CD4-positive, alpha-beta T cell treated with Interleukin-17A for 1 hour (primary cell): ENCODE results near the gene CABLES2.
"Not testable (repeated sequence)": the region's sequence is repeated elsewhere in the genome, so short reads cannot be mapped to it uniquely, and the experiment has no call there.

Experiments
- DNase-seq: peaks from one replicate; pipeline ENCODE4 v3.0.0-alpha.2; 2020

CABLES2 gene

DNA sequence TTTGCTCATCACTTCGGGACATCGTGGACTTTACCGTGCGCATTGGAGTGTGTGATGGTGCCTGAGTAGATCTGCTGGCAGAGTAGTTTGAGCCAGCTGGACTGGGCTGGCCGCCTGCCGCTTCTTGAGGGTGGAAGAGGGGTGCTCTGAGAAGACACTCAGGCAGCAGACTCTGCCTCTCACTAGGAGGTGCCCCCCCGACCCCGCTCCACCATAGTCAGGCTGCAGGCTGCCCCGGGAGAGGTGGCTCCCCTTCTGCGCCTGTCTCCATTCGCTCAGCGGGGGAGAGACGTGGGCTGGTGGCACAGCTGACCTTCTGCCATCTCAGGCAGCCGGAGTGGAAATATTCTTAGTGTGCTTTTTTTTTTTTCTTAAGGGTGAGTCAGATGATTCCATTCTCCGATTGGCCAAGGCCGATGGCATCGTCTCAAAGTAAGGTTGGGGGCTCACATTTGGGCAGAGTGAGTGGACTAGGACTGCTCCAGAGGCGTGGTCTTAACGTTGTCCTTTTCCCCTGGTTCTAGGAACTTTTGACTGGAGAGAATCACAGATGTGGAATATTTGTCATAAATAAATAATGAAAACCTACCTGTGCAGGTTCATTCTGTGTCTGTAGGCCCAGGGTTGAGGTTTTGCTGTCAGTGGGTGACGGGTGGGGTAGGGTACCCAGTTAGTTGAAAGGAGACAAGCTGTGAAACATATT is 19.0 kb downstream of the CABLES2 start:
- no peak for DNase-seq

DNA sequence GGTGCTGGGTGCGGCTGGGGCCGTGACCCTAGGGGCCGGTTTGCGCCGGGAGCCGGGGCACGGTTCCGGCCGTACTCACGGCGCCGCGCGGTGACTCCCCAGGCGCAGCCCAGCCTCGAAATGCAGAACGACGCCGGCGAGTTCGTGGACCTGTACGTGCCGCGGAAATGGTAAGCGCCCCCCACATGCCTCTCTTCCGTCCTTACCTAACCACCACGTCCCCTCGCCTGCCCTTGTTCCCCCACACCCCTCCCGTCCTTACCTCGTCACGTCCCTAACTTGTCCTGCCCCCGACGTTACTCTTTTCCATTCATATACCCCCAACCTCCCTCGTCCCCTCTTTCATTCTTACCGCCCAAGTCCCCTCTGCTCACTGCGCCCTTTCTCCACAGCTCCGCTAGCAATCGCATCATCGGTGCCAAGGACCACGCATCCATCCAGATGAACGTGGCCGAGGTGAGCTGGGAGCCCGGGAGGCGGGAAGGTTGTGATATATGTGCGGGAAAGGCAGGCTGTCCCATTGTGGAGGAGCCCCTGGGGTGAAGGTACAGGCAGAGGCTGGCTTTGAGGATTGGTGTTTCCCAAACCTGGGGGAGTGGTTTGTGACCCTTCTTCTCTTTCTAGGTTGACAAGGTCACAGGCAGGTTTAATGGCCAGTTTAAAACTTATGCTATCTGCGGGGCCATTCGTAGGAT is 19.7 kb downstream of the CABLES2 start:
- DNase-seq: no peak

DNA sequence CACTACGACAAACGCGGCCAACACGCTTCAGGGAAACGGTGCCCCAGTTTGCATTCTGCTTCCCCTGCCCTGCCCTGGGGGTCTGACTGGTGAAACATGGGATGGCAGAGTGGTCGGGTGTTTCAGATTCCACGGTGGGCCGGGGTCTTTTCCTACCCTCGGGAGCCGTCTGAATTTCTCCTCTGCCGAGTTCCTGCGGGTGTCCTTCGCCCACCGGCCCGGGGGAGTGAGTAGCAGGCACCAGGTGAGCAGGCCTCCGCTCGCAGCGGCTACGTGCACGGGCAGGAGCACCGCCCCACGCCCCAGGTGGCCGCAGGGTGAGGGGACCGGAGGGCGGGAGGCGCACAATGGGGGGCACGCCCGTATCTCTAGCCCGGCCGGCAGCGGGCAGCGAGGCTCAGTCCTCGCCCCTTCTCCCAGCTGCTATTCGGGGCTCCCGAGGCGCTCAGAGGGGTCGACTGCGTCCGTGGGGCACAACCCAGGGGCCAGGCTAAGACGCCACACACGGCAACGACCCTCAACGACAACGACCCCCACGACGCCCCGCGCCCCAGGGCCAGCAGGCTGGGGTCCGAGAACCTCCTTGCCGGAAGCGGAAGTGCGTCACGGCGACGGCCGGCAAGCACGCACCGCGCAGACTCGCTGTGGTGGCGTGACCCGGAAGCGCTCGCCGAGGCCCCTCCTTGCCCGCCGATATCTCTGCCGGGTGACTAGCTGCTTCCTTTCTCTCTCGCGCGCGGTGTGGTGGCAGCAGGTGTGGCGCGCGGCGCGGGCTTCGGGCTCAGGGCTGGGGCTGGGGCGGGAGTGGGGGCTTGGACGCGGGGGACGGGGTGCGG is 20.5 kb downstream of the CABLES2 start, which contains the start of gene RPS21:
Gene RPS21 (plus strand): TSS at position 721 of the 836 bp plus-strand sequence. CDS start 236 bp downstream, outside the sequence.
- DNase-seq: peak; percentile 94

DNA sequence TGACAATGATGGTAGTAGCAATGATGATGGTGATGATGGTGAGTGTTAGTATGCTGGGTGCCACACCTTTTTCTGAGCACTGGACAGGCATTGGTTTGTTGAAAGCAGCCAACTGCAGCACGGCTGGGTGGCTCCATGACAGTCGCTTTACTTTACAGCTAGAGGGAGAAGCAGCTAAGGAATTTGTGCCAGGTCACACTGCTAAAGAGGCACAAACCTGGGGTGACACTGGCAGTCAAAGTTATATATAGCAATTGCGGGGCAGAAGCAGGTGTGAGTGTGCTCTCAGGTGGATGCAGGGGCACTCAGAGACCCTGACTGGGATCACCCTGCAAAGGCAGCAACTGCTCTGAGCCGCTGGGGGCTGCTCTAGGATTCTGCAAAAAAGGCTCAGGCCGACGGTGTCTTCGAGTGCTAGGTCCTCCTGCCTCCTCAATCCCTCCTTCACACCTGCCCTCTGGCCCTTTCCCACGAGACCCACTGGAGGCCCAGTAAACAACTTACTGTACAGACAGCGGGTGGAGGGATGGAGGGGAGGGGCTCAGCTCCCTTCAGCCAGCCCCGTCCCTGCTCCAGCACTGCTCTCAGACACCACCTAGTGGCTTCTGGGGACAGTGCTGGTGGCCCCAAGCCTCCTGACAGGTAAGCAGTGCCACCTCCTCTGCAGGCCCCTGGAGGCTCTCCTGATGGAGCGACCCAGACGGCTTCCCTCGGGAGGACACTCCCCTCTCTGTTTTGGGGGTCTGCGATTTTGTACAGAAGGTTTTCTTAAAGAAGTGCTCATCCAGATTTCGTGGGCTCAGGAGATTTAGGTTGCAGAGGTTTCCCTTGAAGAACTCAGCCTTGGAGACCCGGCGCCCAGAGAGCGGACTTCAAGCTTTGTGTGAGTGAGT is 24.5 kb downstream of the CABLES2 start:
- peak; percentile 85 for DNase-seq

DNA sequence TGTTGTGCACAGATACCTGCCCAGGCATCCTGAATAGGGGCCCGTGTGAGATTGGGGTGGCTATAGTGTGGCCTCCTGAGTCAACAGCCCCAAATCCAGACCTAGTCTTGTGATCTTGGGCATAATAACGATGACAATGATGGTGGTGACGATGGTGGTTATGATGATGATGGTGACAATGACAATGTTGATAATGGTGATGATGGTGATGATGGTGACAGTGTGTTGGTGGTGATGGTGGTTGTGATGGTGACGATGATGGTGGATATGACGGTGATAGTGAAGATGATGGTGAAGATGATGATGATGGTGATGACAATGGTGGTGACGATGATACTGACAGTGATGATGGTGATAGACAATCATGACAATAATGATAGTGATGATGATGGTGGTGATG is 25.2 kb downstream of the CABLES2 start:
- DNase-seq: no peak

DNA sequence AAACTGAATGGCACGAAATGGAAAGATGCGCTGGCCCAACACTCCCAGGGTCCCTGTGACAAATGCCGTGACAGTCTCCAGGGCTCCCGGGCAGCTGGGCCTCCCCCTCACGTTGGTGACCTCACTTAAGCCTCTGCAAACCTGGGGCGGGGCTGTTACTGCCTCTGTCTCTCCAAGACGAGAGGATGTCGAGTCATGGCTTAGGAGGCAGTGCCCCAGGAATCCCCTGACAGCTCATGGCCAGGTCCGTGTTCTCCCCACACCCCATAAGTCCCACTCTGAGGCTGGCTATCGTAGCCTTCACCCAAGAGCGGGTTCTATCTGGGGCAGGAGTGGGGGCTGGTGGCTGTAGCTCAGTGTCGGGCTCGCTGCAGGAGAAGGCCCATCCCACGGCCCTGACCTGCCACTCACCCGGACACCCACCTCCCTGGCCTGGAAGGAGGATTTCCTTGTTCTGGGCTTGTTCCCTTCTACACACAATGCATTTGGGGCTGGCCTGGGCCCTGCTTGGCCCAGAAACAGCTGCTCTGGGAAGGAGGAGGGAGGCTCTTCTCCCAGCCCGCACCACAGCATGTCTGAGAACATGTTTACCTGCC is 25.8 kb downstream of the CABLES2 start:
- DNase-seq: no peak

DNA sequence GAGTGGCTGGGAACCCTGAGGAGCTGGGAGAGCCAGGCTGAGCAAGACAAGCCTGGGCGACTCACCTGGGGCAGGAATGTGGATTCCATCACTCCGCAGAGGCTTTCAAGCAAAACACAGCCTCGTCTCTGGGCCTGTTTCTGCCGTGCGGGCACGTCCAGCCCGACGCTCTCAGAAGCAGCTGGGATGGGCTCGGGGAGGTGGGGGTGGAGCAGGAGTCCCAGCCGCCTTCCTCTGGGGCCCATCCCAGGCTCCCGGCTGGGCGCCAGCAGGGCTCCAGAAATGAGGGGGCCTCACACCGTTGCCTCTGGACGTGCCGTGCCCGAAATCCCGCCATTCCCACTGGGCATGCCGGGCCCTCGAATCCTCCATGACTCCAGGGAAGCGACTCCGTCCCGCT is 28.9 kb downstream of the CABLES2 start:
- no peak for DNase-seq

DNA sequence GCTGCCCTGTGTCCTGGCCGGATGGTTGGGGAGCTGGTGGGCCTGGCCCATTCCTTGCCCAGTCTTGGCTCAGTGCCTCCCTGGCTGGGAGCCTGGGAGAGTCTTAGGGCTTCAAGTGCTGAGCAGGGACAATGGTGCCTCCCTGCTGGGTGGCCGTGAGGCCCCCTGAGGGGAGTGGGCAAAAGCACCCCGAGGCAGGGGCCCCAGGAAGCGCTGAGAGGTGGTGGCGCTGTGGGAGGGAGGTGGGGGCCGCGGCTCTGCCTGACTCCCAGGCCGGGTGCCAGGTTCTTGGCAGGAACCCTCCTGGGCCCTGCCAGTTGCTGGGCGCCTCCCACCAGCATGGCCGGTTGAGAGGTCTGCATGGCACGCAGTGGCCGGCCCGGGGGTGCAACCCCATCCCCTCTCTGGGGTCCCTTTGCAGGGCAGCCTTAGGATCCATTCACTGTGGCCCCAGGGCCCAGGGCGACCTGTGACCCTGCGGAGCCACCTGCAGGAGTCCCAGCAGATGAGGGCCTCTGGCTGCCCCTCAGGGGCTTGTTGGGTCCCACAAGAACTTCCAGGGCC is 29.4 kb downstream of the CABLES2 start:
- DNase-seq: no peak

DNA sequence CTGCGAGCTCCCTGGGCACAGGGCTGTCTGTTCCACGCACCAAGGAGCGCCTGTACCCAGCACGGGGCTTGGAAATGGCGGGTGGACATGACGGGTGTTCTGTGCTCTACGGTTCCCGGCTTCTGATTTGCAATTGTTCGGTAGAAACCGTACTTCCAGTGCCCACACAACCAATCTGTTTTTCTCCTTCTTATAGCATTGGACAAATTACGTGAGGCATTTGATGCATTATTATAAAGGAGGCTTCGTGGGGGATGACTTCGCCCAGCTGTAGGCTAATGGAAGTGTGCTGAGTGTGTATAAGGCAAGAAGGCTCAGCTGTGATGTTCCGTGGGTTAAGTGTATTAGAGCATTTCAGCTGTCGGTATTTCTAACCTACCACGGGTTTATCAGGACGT is 30.0 kb downstream of the CABLES2 start:
- no peak for DNase-seq

DNA sequence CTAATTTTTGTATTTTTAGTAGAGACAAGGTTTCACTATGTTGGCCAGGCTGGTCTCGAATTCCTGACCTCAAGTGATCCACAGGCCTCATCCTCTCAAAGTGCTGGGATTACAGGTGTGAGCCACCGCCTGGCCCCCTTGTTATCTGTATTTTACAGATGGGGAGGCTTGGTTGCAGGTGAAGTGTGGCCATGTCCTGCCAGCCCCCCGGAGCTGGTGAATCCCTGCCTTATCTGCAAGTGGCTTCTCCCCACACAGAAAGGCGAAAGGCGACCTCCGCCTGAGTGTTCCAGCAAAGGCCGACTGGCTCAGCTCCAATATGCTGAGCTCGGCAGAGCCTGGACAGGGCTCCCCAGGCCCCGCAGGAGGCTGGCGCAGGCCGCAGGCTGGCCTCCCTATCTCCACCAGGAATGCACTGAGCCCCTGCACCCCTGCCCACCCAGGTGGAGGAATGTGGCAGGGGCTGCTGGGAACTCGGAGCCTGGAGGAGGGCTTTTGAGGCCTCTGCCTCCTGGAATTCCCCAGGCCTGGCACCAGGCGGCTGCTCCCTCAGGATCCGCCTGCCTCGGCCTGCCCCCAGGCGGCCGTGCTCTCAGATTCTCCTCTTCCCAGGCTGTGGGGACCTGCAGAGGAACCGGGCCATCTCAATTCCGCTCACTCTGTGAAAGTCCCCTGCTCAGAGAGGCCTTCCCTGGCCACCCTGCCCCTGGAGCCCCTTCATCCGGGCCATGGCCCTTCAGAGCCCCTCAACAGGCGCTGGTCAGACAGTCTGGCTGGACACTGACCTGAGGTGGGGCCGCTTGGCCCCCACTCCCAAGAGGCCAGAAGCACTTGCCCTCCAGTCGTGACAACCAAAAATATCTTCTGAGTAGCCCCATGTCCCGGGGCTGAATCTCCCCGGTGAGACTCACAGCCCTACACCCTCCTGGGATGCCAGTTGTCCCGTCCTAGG is 30.7 kb downstream of the CABLES2 start:
- no peak for DNase-seq

DNA sequence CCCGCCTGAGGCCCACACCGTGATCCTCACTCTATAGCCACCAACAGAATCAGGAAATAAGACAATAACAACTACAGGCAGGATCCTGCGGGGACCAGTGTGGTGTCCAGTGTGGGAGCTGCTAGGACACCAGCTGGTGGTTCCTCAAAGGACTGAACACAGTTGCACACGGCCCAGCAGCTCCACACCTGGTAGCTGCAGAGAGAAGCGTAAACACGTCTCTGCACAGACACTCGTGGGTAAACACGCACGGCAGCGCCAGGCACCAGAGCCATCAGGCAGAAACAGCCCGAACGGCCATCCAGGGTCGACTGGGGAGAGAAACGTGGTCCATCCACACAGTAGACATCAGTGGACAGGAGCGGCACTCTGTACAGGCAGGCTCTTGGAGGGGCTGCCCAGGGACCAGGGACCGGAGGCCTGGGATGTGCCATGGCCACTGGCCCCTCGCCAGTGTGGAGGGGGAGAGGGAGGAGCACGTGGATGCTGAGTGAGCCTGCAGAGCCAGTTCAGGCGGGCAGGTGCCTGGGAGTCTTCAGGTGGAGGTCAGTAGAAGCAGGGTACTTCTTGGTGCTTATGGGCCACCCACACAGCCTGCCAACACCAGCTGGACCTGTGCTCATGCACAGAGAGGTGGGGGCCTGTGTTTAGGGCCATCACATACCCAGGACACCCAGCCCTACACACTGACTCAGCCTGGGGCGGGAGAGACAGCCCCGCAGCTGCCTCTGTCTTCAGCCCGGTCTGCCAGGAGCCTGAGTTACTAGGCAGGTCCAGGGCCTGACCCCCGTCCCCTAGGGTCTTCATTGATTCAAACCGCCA is 32.5 kb downstream of the CABLES2 start:
- DNase-seq: no peak

DNA sequence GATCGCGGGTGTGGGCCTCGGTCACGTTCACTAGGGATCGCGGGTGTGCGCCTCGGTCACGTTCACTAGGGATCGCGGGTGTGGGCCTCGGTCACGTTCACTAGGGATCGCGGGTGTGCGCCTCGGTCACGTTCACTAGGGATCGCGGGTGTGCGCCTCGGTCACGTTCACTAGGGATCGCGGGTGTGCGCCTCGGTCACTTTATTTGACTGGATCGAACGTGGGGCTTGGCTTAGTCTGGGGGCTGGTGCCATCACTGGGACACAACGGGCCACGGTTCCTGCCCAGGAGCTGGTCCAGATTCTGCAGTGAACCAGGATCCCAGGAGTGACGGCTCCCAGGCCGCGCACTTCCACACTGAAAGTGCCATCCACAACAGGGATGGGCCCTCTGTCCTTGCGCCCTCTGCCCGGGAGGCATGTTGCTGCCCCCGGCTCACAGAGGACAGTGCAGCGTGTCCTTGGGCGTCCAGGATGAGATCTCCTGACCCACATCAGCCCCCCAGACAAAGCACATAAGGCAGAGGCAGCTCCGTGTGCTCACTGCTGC is 33.4 kb downstream of the CABLES2 start:
- DNase-seq: not testable (repeated sequence)

DNA sequence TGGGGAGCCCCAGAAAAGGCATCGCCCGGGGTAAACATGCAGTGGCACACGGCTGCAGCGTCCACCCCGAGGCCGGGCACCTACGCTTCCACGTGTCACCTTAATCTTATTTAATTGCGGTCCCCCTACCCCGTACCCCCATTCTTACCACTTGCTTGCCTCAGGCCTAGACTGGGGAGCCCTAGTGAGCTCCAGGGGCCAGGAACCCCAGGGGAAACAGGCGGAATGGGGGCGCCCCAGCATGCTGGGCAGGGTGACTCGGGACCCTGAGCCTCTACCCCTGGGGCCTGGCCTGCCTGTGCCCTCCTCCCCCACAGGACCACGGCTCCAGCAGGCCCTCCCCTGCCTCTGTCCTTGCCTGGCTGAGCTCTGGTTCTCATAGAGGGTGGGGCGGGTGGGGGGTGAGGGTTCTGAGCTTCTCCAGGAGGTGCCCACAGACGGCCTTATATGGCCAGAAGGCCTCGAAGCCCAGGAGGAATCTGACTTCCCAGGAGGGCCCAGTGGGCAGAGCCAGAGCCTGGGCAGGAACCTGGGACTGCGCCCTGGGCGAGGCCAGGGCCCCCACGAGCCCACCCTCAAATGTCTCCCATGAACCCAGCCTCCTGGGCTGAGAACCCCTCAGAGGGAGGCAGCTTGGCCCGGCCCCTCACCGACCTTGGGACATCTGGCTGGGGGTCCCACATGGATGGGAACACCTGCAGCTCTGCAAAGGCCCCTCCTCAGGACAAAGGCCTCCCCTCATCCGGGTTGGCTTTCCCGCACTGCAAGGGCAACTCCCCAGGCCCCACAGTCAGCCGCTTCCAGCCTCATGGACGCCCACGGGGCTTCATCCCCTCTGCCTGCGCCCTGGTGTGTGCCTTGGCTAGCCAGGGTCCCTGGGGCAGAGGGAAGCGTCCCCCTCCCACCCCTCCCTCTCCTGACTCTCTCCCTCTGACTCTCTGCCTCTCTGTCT is 34.8 kb downstream of the CABLES2 start:
- DNase-seq: no peak

DNA sequence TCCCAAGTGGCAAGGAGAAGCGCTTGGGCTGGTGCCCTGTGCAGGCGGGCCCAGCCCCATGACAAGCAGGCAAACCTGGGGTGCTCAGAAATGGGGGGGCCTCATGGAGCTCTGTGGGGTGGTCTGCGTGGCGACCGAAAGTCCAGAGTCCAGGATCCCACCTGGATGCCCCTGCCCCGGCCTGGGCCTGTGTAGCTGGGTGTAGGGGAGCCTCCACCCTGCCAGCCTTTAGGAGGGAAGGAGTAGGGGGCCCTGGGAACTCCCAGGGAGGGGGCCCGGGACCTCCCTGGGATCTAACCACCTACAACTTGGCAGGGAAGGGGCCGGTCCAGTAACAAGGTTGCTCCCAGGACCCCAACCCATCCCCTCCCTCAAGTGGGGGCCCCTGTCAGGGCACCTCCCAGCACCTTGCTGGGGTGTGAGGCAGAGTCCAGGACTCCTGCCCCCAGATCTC is 35.5 kb downstream of the CABLES2 start:
- DNase-seq: no peak

DNA sequence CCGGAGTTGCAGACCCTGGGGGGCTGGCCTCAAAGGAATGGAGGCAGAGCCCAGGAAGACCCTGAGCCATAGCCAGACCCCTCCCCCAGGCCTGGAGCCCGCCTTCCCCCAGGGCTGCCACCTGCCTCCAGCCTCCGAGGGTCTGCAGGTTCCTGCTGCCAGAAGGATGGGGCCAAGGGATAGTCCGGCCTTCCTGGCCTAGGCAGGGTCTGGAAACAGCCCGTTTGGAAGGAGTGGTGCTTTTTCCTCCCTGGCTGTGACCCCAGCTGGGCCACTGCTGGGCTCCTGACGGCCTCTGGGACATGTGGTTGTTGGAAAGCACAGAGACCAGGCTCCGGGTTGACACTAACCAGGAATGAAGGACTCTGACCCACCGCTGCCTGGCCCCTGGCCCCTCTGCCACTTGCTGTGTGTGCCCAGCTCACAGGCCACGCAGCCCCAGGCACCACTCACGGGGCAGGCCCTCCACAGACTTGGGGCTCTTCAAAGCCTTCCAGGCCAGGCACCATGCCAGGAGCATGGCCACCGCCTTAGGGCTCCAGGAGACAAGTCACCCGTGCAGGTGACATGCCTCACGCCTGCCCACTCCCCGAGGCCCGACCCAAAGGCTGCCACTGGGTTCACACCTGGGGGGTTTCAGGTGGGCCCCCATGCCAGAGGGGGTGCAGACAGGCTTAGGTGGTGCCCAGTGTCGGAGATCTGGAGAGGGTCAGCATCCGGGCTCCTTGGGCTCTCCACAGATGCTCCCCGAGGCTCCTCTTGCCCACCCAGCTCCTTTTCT is 36.1 kb downstream of the CABLES2 start:
- DNase-seq: no peak

DNA sequence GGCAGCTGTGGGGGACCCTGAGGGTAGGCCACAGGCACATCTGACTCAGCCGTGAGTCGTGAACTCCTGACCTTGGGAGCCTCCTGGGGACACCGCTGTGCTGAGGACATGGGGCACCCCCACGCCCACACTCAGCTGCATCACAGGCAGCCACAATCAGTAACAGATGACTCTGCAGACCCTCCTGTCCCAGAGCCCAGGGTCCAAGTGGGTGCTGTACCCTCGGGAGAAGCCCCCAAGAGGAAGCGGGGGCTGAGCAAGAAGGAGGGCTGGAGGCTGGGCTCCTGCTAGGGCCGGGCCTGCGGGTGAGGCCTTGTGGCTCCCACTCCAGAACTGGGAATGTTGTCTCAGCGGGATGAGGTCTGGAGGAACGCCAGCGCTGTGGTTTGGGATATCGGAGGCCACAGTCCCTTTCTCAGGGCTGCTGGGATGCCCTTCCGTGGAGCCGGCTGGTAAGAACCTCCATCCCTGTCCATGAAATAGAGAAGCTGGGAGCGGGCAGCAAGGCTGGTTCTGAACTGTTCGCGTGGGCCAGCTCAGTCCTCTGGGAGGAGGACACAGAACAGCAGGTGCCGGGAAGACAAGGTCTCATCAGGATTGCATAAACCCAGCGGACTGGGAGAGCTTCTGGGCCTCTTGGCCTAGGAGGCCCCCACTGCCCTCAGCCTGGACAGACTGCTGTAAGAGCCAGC is 36.8 kb downstream of the CABLES2 start:
- DNase-seq: no peak

DNA sequence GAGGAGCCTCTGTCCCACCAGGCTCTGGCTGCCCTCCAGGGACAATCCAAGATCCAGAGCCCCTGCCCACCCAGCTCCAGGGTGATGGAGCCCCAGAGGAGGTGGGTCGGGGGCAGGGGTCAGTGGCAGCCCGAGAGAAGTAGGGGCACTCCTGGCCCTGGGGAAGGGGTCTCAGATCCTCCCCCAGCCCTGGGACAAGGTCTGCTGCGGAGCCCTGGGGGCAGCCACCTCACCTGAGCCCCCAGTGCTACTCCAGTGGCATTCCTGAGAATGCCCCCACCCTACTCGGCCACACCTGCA is 37.3 kb downstream of the CABLES2 start:
- no peak for DNase-seq
